Astrocyte of the spinal cord (primary cell): Measurements from ENCODE around the gene GPHA2.
"Not testable (repeated sequence)": the region's sequence is repeated elsewhere in the genome, so short reads cannot be mapped to it uniquely, and the experiment has no call there.

Experiments
- DNase-seq: peaks from one replicate; pipeline ENCODE4 v3.0.0; 2011; ENCODE audit warnings: low read depth, low spot score
- H3K4me3 ChIP-seq: 2 replicates; pipeline ENCODE4 v1.5.1; 2011; ENCODE audit warnings: low read depth, mild to moderate bottlenecking, low read length, moderate library complexity
- CTCF ChIP-seq: IDR thresholded peaks from 2 replicates; pipeline ENCODE4 v1.5.1; 2012; ENCODE audit warnings: low read depth, mild to moderate bottlenecking, low read length, inconsistent platforms
- in situ Hi-C: cut with HindIII; loops from 2 replicates; pipeline ENCODE4 v1.10.0; 2017; ENCODE audit warnings: low sequenced_read_pairs

GPHA2 gene

GRCh38 chr11:64935359-64936081 is at the start of gene GPHA2:
Gene GPHA2, minus strand, starts transcription at chr11:64935893. Its CDS starts 433 bp downstream, at chr11:64935460.
- in situ Hi-C loops, result no loop called here
- TF ChIP-seq CTCF, result peak; percentile 17
- H3K4me3 ChIP-seq, result no peak within 1 kb of the TSS
- peak; percentile 18 for DNase-seq

GRCh38 chr11:64983339-64983738 is 47.6 kb upstream of the GPHA2 start:
- DNase-seq, H3K4me3 ChIP-seq, in situ Hi-C loops: not testable (repeated sequence)

GRCh38 chr11:64976651-64977050 is 41.0 kb upstream of the GPHA2 start:
- no peak overlapping the region for H3K4me3 ChIP-seq
- no peak for DNase-seq
- no peak for TF ChIP-seq CTCF
- in situ Hi-C loops, result no loop called here

- no peak overlapping the region for H3K4me3 ChIP-seq
- TF ChIP-seq CTCF, result no peak
- in situ Hi-C loops, result no loop called here
- no peak for DNase-seq
Observed at GRCh38 chr11:64974124-64974523, 38.4 kb upstream of the GPHA2 start.

- H3K4me3 ChIP-seq, result peak within 1 kb of the TSS; percentile 30
- in situ Hi-C loops, result no loop called here
- TF ChIP-seq CTCF, result no peak
- peak; percentile 62 for DNase-seq
Observed at GRCh38 chr11:64971421-64972233, 35.9 kb upstream of the GPHA2 start, which contains the start of gene MAJIN. Gene MAJIN, minus strand, starts transcription at chr11:64972108. Its CDS starts 12,703 bp downstream, at chr11:64959405.

GRCh38 chr11:64970731-64971151 is 35.0 kb upstream of the GPHA2 start:
- no peak for TF ChIP-seq CTCF
- in situ Hi-C loops, result no loop called here
- no peak overlapping the region for H3K4me3 ChIP-seq
- DNase-seq, result no peak

GRCh38 chr11:64969209-64969608 is 33.5 kb upstream of the GPHA2 start:
- no peak overlapping the region for H3K4me3 ChIP-seq
- in situ Hi-C loops, result no loop called here
- DNase-seq, result peak; percentile 29
- no peak for TF ChIP-seq CTCF
